HG02642 (cell line): ENCODE results near the gene LRRC10B.

Experiments used
- ATAC-seq: cut with Tn5 transposase; IDR thresholded peaks from one replicate; pipeline ENCODE4 v1.9.1; 2021; ENCODE audit warnings: mild to moderate bottlenecking; ENCODE audit not compliant: unreplicated experiment, poor library complexity

LRRC10B gene

GRCh38 chr11:61507012-61507768 is 1.4 kb upstream of the LRRC10B start:
- no peak for ATAC-seq

GRCh38 chr11:61509043-61510029 is 787 bp downstream of the LRRC10B start:
- peak; percentile 57 for ATAC-seq

GRCh38 chr11:61510166-61510919 is 1.8 kb downstream of the LRRC10B start:
- no peak for ATAC-seq

GRCh38 chr11:61510974-61511373 is 2.4 kb downstream of the LRRC10B start:
- no peak for ATAC-seq

GRCh38 chr11:61511383-61511782 is 2.8 kb downstream of the LRRC10B start:
- no peak for ATAC-seq

- no peak for ATAC-seq
These were observed 3.9 kb downstream of the LRRC10B start for GRCh38 chr11:61512435-61512834.

GRCh38 chr11:61513143-61513765 is 4.7 kb downstream of the LRRC10B start:
- no peak for ATAC-seq

- no peak for ATAC-seq
These were observed 5.7 kb downstream of the LRRC10B start for GRCh38 chr11:61514050-61514917.

- ATAC-seq: no peak
These were observed 7.1 kb downstream of the LRRC10B start for GRCh38 chr11:61515686-61516085.

GRCh38 chr11:61516191-61516590 is 7.6 kb downstream of the LRRC10B start:
- ATAC-seq: no peak

- ATAC-seq: no peak
These were observed 8.4 kb downstream of the LRRC10B start for GRCh38 chr11:61516675-61517572.

GRCh38 chr11:61518032-61518795 is 9.7 kb downstream of the LRRC10B start:
- no peak for ATAC-seq

- ATAC-seq: no peak
These were observed 14.3 kb downstream of the LRRC10B start for GRCh38 chr11:61522881-61523280.

GRCh38 chr11:61524446-61524845 is 15.9 kb downstream of the LRRC10B start:
- no peak for ATAC-seq

GRCh38 chr11:61524963-61525587 is 16.5 kb downstream of the LRRC10B start:
- no peak for ATAC-seq

- no peak for ATAC-seq
These were observed 17.7 kb downstream of the LRRC10B start for GRCh38 chr11:61526229-61526628.
